ENCODE data around the gene MEGF6. TPM values are rescaled to one million over a fixed set of nuclear protein-coding genes. Genes with fewer than 3 reads are reported as not detected.
A peak's percentile ranks its signal among the peaks of the same experiment; 100 is the strongest.

Gene MEGF6
- total RNA-seq, 1 donor from 2014 or later: 194 TPM

DNA sequence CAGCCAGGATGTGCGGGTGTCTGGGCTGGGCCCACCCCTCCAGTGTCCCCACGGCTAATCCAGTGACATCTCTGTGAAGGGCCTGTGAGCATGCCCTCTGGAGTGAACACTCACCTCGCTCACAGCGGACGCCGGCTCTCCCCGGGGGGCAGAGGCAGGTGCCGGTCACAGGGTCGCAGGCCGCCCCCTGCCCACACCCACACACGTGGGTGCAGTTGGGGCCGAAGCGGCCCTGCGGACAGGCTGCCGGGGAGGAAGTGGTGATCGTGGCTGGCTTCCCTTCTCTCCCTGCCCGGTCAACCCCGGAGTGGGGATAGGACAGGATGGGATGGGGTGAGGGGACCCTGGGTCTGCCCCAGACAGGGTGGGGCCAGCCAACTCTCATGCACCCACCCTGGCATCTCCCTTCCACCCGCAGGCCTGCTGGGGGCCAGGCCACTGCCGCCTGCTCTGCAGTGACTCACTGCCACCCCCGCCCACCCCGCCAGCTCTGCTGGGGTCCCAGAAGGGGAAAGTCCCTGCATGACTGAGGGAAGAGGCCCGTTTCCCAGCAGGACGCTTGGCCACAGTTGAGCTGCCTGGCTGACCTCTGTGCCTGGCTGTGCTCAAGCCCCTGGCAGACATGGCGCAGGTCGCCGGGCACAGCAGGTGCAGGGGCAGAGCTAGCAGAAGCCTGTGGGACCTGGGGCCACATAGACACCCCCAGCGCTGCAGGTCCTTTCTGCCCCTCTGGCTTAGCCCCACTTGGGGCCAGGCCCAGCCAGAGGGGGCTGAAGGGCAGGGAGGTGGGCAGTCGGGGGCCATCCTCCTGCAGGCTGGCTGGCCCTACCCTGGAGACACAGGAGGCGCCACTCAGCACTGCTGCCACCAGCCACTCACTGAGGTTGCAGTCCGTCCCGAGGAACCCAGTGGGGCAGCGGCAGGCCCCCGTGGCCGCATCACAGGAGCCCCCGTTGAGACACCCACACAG, 115.2 kb downstream of the MEGF6 start:
- intact Hi-C loops (cut with DNase I): no loop called here
- Histone ChIP-seq H3K4me1 (no peaks in the 10 kb centered on the region), H3K36me3 (peaks cover 57 to 79% of the 10 kb centered on the region in 2 donors), H3K27ac (no peak overlapping the region), H3K4me3 (no peak overlapping the region), H3K9me3 (no peaks in the 10 kb centered on the region), H3K27me3 (no peaks in the 10 kb centered on the region)
- TF ChIP-seq, protein P1, sequence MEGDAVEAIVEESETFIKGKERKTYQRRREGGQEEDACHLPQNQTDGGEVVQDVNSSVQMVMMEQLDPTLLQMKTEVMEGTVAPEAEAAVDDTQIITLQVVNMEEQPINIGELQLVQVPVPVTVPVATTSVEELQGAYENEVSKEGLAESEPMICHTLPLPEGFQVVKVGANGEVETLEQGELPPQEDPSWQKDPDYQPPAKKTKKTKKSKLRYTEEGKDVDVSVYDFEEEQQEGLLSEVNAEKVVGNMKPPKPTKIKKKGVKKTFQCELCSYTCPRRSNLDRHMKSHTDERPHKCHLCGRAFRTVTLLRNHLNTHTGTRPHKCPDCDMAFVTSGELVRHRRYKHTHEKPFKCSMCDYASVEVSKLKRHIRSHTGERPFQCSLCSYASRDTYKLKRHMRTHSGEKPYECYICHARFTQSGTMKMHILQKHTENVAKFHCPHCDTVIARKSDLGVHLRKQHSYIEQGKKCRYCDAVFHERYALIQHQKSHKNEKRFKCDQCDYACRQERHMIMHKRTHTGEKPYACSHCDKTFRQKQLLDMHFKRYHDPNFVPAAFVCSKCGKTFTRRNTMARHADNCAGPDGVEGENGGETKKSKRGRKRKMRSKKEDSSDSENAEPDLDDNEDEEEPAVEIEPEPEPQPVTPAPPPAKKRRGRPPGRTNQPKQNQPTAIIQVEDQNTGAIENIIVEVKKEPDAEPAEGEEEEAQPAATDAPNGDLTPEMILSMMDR (IDR thresholded peaks at IDR 0.05): no peak
- no peak for DNase-seq (ENCODE audit: low spot score in 2 of 2)

DNA sequence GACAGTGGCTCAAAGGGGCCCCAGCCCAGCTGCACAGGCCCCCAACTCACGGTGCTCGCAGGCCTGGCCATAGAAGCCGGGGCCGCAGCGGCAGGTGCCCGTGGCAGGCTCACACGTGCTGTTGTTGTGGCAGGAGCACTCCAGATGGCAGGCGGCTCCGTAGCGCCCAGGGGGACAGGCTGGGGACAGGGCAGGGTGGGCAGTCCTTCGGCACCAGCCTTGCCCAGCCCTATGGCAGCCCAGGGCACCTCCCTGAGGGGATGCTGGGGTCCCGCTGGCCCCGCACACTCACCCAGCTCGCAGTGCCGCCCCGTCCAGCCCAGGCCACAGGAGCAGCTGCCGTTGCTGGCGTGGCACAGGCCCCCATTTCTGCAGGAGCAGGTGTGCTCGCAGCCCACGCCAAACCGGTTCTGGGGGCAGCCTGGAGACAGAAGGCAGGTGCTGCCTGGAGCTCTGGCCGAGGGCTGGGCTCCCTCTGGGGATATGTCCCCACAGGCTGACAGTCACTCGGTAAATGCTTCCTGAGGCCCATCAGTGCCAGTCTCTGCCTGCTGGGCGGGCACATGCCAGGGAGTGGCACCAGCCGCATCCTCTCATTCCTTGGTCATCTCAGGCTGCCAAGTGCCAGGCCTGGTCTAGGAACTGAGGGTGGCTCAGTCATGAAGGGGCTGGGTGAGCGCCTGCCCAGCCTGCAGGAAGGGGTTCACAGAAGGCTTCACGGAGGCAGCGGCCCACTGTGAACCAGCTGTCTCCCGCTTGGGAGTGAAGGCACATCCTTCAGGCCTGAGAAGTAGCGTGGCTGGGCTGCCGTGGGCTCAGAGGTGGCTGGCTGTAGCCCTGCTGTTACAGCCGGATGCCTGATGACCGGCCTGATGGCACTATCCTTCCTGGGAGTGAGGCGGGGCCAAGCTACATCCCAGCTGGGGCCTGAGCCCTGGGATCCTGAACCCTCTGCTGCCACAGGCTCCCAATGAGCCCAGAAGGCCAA, 116.7 kb downstream of the MEGF6 start:
- TF ChIP-seq, protein P1 (IDR thresholded peaks at IDR 0.05): no peak
- no peak overlapping the region for H3K27ac ChIP-seq
- no peak overlapping the region for H3K4me3 ChIP-seq
- peaks cover 56 to 81% of the 10 kb centered on the region in 2 donors for H3K36me3 ChIP-seq
- H3K4me1 ChIP-seq: no peaks in the 10 kb centered on the region
- DNase-seq (ENCODE audit: low spot score in 2 of 2): no peak
- no peaks in the 10 kb centered on the region for H3K9me3 ChIP-seq
- no peaks in the 10 kb centered on the region for H3K27me3 ChIP-seq
- intact Hi-C loops (cut with DNase I): loop anchor here (5.0 kb wide), 1 partner anchor 58 kb away; no protein-coding TSS in a partner anchor

- Histone ChIP-seq H3K36me3 (peaks cover 47 to 72% of the 10 kb centered on the region in 2 donors), H3K27ac (no peak overlapping the region), H3K27me3 (no peaks in the 10 kb centered on the region), H3K4me1 (no peaks in the 10 kb centered on the region), H3K9me3 (peaks cover 12% of the 10 kb centered on the region in 2 donors), H3K4me3 (no peak overlapping the region)
- intact Hi-C loops (cut with DNase I): loop anchor here (5.0 kb wide), 1 partner anchor 60 kb away; no protein-coding TSS in a partner anchor
- no peak for DNase-seq (ENCODE audit: low spot score in 2 of 2)
- TF ChIP-seq, protein P1 (IDR thresholded peaks at IDR 0.05): no peak
Observed at GRCh38 chr1:3492545-3493246, 118.6 kb downstream of the MEGF6 start.

DNA sequence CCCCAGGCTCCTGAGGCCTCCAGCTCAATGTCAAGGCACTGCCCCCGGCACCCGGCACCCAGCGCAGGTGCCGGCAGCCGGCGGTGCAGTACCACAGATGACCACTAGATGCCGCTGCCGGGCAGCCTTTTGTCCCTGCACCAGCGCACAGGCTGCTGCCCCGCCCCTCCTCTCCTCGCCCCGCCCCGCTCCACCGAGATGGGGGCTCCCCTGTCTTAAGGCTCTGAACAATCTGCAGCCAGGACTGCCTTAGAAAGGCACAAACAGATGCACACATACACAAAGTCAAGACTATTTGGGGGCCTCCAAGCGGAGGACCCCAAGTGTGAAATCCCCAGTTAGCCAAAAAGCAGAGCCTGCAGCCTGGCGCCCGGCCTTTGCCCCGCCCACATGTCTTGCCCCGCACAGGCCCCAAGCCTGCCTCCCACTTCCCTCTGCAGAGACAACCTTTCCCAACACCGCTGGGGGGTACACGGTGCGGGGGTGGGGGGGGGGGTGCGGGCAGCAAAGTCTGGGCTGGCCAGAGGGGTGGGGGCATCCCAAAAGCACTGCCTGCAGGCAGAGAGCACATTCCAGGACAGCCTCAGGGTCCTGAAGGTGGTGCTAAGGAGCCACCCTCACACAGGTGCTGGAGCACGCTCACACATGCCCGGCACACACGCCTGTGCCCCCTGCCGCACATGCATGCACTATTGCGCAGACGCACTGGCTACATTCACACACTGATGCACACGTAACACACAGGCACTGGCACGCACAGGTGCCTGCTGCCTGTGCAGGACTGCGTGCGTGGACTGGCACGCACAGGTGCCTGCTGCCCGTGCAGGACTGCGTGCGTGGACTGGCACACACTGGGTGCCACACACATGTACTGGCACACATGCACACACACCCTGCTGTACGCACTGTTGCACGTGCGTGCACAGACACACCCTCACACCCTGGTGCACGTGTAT, 119.7 kb downstream of the MEGF6 start:
- Histone ChIP-seq H3K27me3 (no peaks in the 10 kb centered on the region), H3K36me3 (peaks cover 42 to 61% of the 10 kb centered on the region in 2 donors), H3K9me3 (peaks cover 12% of the 10 kb centered on the region in 2 donors), H3K4me3 (no peak overlapping the region), H3K4me1 (no peaks in the 10 kb centered on the region), H3K27ac (no peak overlapping the region)
- TF ChIP-seq, protein P1 (IDR thresholded peaks at IDR 0.05): peak; percentile 95 to 100 (median 100)
- intact Hi-C loops (cut with DNase I): loop anchor here (1.0 to 5.0 kb wide), 2 partner anchors 61 to 128 kb away; no protein-coding TSS in a partner anchor
- peak in 1 of 2 donors; percentile 75 for DNase-seq (ENCODE audit: low spot score in 2 of 2)

All from ascending aorta (tissue), 2 donors.